ENCODE measurements around the gene ATG14.

ATG14 gene

GRCh38 chr14:55370883-55371455, 40.7 kb downstream of the ATG14 start:
- Histone ChIP-seq H3K27ac (replicated peaks) (no peak overlapping the region), H3K27me3 (ENCODE audit: insufficient read depth, poor library complexity, severe bottlenecking) (no peaks in the 10 kb centered on the region), H3K4me3 (replicated peaks; ENCODE audit: insufficient read depth, low read length) (no peak overlapping the region)
- TF ChIP-seq SPI1 (IDR thresholded peaks at IDR 0.05; ENCODE audit: borderline replicate concordance, low read depth) (no peak), POLR2AphosphoS5 (IDR thresholded peaks at IDR 0.05; ENCODE audit: low read depth) (no peak), GABPA (IDR thresholded peaks at IDR 0.05; ENCODE audit: low read depth) (no peak)
- TF ChIP-seq, protein P1, sequence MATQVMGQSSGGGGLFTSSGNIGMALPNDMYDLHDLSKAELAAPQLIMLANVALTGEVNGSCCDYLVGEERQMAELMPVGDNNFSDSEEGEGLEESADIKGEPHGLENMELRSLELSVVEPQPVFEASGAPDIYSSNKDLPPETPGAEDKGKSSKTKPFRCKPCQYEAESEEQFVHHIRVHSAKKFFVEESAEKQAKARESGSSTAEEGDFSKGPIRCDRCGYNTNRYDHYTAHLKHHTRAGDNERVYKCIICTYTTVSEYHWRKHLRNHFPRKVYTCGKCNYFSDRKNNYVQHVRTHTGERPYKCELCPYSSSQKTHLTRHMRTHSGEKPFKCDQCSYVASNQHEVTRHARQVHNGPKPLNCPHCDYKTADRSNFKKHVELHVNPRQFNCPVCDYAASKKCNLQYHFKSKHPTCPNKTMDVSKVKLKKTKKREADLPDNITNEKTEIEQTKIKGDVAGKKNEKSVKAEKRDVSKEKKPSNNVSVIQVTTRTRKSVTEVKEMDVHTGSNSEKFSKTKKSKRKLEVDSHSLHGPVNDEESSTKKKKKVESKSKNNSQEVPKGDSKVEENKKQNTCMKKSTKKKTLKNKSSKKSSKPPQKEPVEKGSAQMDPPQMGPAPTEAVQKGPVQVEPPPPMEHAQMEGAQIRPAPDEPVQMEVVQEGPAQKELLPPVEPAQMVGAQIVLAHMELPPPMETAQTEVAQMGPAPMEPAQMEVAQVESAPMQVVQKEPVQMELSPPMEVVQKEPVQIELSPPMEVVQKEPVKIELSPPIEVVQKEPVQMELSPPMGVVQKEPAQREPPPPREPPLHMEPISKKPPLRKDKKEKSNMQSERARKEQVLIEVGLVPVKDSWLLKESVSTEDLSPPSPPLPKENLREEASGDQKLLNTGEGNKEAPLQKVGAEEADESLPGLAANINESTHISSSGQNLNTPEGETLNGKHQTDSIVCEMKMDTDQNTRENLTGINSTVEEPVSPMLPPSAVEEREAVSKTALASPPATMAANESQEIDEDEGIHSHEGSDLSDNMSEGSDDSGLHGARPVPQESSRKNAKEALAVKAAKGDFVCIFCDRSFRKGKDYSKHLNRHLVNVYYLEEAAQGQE (IDR thresholded peaks at IDR 0.05; ENCODE audit: insufficient replicate concordance, low read depth), result no peak
- TF ChIP-seq, protein P2, sequence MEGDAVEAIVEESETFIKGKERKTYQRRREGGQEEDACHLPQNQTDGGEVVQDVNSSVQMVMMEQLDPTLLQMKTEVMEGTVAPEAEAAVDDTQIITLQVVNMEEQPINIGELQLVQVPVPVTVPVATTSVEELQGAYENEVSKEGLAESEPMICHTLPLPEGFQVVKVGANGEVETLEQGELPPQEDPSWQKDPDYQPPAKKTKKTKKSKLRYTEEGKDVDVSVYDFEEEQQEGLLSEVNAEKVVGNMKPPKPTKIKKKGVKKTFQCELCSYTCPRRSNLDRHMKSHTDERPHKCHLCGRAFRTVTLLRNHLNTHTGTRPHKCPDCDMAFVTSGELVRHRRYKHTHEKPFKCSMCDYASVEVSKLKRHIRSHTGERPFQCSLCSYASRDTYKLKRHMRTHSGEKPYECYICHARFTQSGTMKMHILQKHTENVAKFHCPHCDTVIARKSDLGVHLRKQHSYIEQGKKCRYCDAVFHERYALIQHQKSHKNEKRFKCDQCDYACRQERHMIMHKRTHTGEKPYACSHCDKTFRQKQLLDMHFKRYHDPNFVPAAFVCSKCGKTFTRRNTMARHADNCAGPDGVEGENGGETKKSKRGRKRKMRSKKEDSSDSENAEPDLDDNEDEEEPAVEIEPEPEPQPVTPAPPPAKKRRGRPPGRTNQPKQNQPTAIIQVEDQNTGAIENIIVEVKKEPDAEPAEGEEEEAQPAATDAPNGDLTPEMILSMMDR (IDR thresholded peaks at IDR 0.05; ENCODE audit: insufficient read depth, low read length), result no peak
- DNase-seq (ENCODE audit: low read depth in 1 of 2, low spot score in 1 of 2), result no peak

GRCh38 chr14:55366271-55366670, 45.4 kb downstream of the ATG14 start:
- no peak overlapping the region for H3K4me3 ChIP-seq (replicated peaks; ENCODE audit: insufficient read depth, low read length)
- TF ChIP-seq POLR2AphosphoS5 (IDR thresholded peaks at IDR 0.05; ENCODE audit: low read depth), result no peak
- TF ChIP-seq SPI1 (IDR thresholded peaks at IDR 0.05; ENCODE audit: borderline replicate concordance, low read depth), result no peak
- TF ChIP-seq, protein P2 (IDR thresholded peaks at IDR 0.05; ENCODE audit: insufficient read depth, low read length), result no peak
- TF ChIP-seq, protein P1 (IDR thresholded peaks at IDR 0.05; ENCODE audit: insufficient replicate concordance, low read depth), result no peak
- no peak for TF ChIP-seq GABPA (IDR thresholded peaks at IDR 0.05; ENCODE audit: low read depth)
- no peak for DNase-seq (ENCODE audit: low read depth in 1 of 2, low spot score in 1 of 2)
- no peak overlapping the region for H3K27ac ChIP-seq (replicated peaks)
- no peaks in the 10 kb centered on the region for H3K27me3 ChIP-seq (ENCODE audit: insufficient read depth, poor library complexity, severe bottlenecking)

- DNase-seq (ENCODE audit: low read depth in 1 of 2, low spot score in 1 of 2), result no peak
- H3K27ac ChIP-seq (replicated peaks), result no peak overlapping the region
- H3K27me3 ChIP-seq (ENCODE audit: insufficient read depth, poor library complexity, severe bottlenecking), result no peaks in the 10 kb centered on the region
- no peak for TF ChIP-seq GABPA (IDR thresholded peaks at IDR 0.05; ENCODE audit: low read depth)
- TF ChIP-seq POLR2AphosphoS5 (IDR thresholded peaks at IDR 0.05; ENCODE audit: low read depth), result no peak
- no peak for TF ChIP-seq SPI1 (IDR thresholded peaks at IDR 0.05; ENCODE audit: borderline replicate concordance, low read depth)
- TF ChIP-seq, protein P2 (IDR thresholded peaks at IDR 0.05; ENCODE audit: insufficient read depth, low read length), result no peak
- TF ChIP-seq, protein P1 (IDR thresholded peaks at IDR 0.05; ENCODE audit: insufficient replicate concordance, low read depth), result no peak
- H3K4me3 ChIP-seq (replicated peaks; ENCODE audit: insufficient read depth, low read length), result no peak overlapping the region
Observed at GRCh38 chr14:55361190-55361589, 50.4 kb downstream of the ATG14 start.

All from HL-60 (cell line).